Stimulated activated CD4-positive, alpha-beta T cell treated with anti-CD3 and anti-CD28 coated beads, Interleukin-4, amount 100 ng/mL, for 24 hours (primary cell): ENCODE results near the gene NUDT16.

Experiments
- DNase-seq: peaks from one replicate; pipeline ENCODE4 v3.0.0-alpha.2; 2020

Gene NUDT16

GRCh38 chr3:131386429-131387165 lies 5.0 kb downstream of the NUDT16 start:
- DNase-seq, result no peak

GRCh38 chr3:131387796-131388489 lies 6.4 kb downstream of the NUDT16 start:
- no peak for DNase-seq

- no peak for DNase-seq
These were observed 6.9 kb downstream of the NUDT16 start for GRCh38 chr3:131388490-131388799.

- no peak for DNase-seq
These were observed 8.8 kb downstream of the NUDT16 start for GRCh38 chr3:131390331-131390730.

- no peak for DNase-seq
These were observed 11.5 kb downstream of the NUDT16 start for GRCh38 chr3:131393051-131393450.

- DNase-seq, result no peak
These were observed 12.3 kb downstream of the NUDT16 start for GRCh38 chr3:131393868-131394267.

- DNase-seq, result no peak
These were observed 12.8 kb downstream of the NUDT16 start for GRCh38 chr3:131394400-131394799.

GRCh38 chr3:131396170-131396569 lies 14.6 kb downstream of the NUDT16 start:
- DNase-seq, result no peak

GRCh38 chr3:131397889-131398288 lies 16.3 kb downstream of the NUDT16 start:
- DNase-seq, result no peak

- no peak for DNase-seq
These were observed 20.4 kb downstream of the NUDT16 start for GRCh38 chr3:131401978-131402377.

- DNase-seq, result no peak
These were observed 20.9 kb downstream of the NUDT16 start for GRCh38 chr3:131402391-131403039.

GRCh38 chr3:131403216-131403895 lies 21.8 kb downstream of the NUDT16 start:
- no peak for DNase-seq

- no peak for DNase-seq
These were observed 23.8 kb downstream of the NUDT16 start for GRCh38 chr3:131405411-131405810.

GRCh38 chr3:131406274-131406673 lies 24.7 kb downstream of the NUDT16 start:
- DNase-seq, result no peak

- no peak for DNase-seq
These were observed 36.2 kb downstream of the NUDT16 start for GRCh38 chr3:131417751-131418150.

- no peak for DNase-seq
These were observed 39.7 kb downstream of the NUDT16 start for GRCh38 chr3:131421301-131421700.

GRCh38 chr3:131421957-131422498 lies 40.5 kb downstream of the NUDT16 start:
- no peak for DNase-seq

GRCh38 chr3:131427226-131427625 lies 45.7 kb downstream of the NUDT16 start:
- DNase-seq, result no peak

- no peak for DNase-seq
These were observed 50.2 kb downstream of the NUDT16 start for GRCh38 chr3:131431754-131432153.

- DNase-seq, result no peak
These were observed 50.9 kb downstream of the NUDT16 start for GRCh38 chr3:131432441-131432840.

GRCh38 chr3:131435000-131435399 lies 53.4 kb downstream of the NUDT16 start:
- no peak for DNase-seq
